ENCODE results near the gene MLIP. TPM values are rescaled to one million over a fixed set of nuclear protein-coding genes. Genes with fewer than 3 reads are reported as not detected.
"Not testable (repeated sequence)": the region's sequence is repeated elsewhere in the genome, so short reads cannot be mapped to it uniquely, and the experiment has no call there.

Gene MLIP
- total and polyA plus RNA-seq, 7 experiments from 2014 or later = not detected

DNA sequence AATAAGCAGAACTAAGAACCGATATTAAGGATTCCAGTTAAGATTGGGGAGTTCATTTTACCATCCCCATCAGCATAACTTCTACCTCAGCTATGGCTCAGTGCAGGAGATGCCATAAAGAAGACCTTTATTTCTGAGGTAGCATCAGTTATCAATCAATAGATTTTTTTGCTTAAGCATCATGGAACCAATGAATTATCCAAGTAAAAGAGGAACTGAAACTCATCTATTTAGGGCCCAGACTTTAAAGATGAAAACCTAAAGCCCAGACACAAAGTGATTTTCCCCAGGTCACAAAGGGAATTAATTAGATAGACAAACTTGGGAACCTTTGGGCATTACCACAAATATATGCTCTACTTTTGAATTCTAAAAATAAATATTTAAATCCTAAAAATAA is 137.8 kb downstream of the MLIP start:
- H3K9me3 Mint-ChIP-seq = peaks cover 0 to 8% (median 1%) of the 10 kb centered on the region in 11 donors
- no peak for DNase-seq
- CTCF ChIA-PET = no interaction called here
- no peaks in the 10 kb centered on the region for H3K36me3 Mint-ChIP-seq
- no peaks in the 10 kb centered on the region for H3K36me3 ChIP-seq (ENCODE audit: control insufficient read depth in 2 of 3, insufficient read depth in 3 of 3, low read length in 3 of 3)
- H3K27me3 ChIP-seq (ENCODE audit: control insufficient read depth in 2 of 2, insufficient read depth in 2 of 2, low read length in 2 of 2) = no peaks in the 10 kb centered on the region
- H3K4me3 ChIP-seq (ENCODE audit: low read length) = no peak overlapping the region
- POLR2A ChIA-PET = no interaction called here
- no peak overlapping the region for H3K27ac Mint-ChIP-seq
- no peak for ATAC-seq
- H3K4me3 Mint-ChIP-seq = no peak overlapping the region
- no peaks in the 10 kb centered on the region for H3K9me3 ChIP-seq (ENCODE audit: control insufficient read depth in 2 of 3, low read length in 3 of 3)
- H3K27me3 Mint-ChIP-seq = no peaks in the 10 kb centered on the region
- H3K27ac ChIP-seq (ENCODE audit: low read depth, low read length) = no peak overlapping the region
- H3K4me1 ChIP-seq (ENCODE audit: control insufficient read depth in 2 of 2, insufficient read depth in 2 of 2, low read length in 2 of 2) = no peaks in the 10 kb centered on the region
- intact Hi-C loops (cut with micrococcal nuclease) = no loop called here
- H3K4me1 Mint-ChIP-seq = no peaks in the 10 kb centered on the region

DNA sequence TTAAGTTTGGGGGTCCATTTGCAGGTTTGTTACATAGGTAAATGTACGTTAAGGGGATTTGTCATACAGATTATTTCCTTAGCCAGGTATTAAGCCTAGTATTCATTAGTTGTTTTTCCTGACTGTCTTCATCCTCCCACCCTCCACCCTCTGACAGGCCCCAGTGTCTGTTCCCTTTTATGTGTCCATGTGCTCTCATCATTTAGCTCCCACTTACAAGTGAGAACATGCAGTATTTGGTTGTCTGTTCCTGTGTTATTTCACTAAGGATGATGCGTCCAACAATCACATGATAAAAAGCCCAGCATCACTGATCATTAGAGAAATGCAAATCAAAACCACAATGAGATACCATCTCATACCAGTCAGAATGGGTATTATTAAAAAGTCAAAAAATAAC is 138.6 kb downstream of the MLIP start:
- intact Hi-C loops (cut with micrococcal nuclease); H3K4me3 Mint-ChIP-seq; CTCF ChIA-PET; H3K36me3 ChIP-seq (ENCODE audit: control insufficient read depth in 2 of 3, insufficient read depth in 3 of 3, low read length in 3 of 3); ATAC-seq; H3K9me3 Mint-ChIP-seq; H3K27ac Mint-ChIP-seq; H3K36me3 Mint-ChIP-seq; H3K4me1 ChIP-seq (ENCODE audit: control insufficient read depth in 2 of 2, insufficient read depth in 2 of 2, low read length in 2 of 2); H3K9me3 ChIP-seq (ENCODE audit: control insufficient read depth in 2 of 3, low read length in 3 of 3); H3K4me1 Mint-ChIP-seq; H3K27me3 ChIP-seq (ENCODE audit: control insufficient read depth in 2 of 2, insufficient read depth in 2 of 2, low read length in 2 of 2); POLR2A ChIA-PET; H3K4me3 ChIP-seq (ENCODE audit: low read length); H3K27ac ChIP-seq (ENCODE audit: low read depth, low read length); DNase-seq; H3K27me3 Mint-ChIP-seq: not testable (repeated sequence)

DNA sequence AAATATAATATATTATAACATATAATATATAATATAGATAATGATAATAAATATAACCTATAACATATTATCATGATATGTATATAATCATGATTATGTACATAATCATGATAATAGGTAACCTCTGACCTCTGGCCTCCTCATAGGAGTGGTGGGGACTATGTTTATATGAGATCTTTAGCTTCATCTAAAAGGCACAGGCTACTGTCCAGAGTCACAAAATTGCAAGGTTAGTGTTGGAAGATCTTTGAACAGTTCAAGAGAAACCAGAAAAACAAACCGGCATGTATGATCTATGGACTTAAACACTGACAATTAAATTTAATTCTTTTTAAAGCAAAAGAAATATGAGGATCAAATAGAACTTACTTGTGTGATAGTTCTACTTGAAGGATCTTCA is 141.3 kb downstream of the MLIP start:
- no peak overlapping the region for H3K27ac Mint-ChIP-seq
- no peaks in the 10 kb centered on the region for H3K4me1 ChIP-seq (ENCODE audit: control insufficient read depth in 2 of 2, insufficient read depth in 2 of 2, low read length in 2 of 2)
- no peak for DNase-seq
- H3K9me3 ChIP-seq (ENCODE audit: control insufficient read depth in 2 of 3, low read length in 3 of 3) = no peaks in the 10 kb centered on the region
- H3K27me3 ChIP-seq (ENCODE audit: control insufficient read depth in 2 of 2, insufficient read depth in 2 of 2, low read length in 2 of 2) = no peaks in the 10 kb centered on the region
- H3K27ac ChIP-seq (ENCODE audit: low read depth, low read length) = no peak overlapping the region
- ChIA-PET POLR2A (no interaction called here), CTCF (no interaction called here)
- H3K27me3 Mint-ChIP-seq = no peaks in the 10 kb centered on the region
- intact Hi-C loops (cut with micrococcal nuclease) = no loop called here
- no peak for ATAC-seq
- H3K36me3 ChIP-seq (ENCODE audit: control insufficient read depth in 2 of 3, insufficient read depth in 3 of 3, low read length in 3 of 3) = no peaks in the 10 kb centered on the region
- H3K36me3 Mint-ChIP-seq = no peaks in the 10 kb centered on the region
- H3K4me3 ChIP-seq (ENCODE audit: low read length) = no peak overlapping the region
- H3K4me1 Mint-ChIP-seq = no peaks in the 10 kb centered on the region
- peaks cover 0 to 10% (median 1%) of the 10 kb centered on the region in 11 donors for H3K9me3 Mint-ChIP-seq
- no peak overlapping the region for H3K4me3 Mint-ChIP-seq

DNA sequence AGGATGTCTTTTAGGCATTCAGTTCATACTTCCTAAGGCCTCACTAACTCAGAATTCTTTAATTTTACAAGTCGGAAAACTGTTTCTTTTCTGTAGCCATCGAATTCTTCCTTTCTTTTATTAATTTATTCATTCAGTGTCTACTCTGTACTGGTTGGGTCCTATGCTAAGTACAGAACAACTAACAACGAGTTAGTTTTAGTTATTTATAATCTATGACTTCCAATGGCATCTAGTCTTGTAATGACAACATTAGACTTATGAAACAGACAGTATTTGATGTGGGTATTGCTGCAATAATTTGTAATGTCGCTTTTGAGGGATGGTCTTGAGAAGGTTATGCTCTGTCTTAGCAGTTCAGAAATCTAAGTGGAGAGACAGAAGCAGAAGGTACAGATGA is 141.7 kb downstream of the MLIP start:
- Histone ChIP-seq H3K9me3 (ENCODE audit: control insufficient read depth in 2 of 3, low read length in 3 of 3) (no peaks in the 10 kb centered on the region), H3K27ac (ENCODE audit: low read depth, low read length) (no peak overlapping the region), H3K27me3 (ENCODE audit: control insufficient read depth in 2 of 2, insufficient read depth in 2 of 2, low read length in 2 of 2) (no peaks in the 10 kb centered on the region), H3K4me1 (ENCODE audit: control insufficient read depth in 2 of 2, insufficient read depth in 2 of 2, low read length in 2 of 2) (no peaks in the 10 kb centered on the region), H3K36me3 (ENCODE audit: control insufficient read depth in 2 of 3, insufficient read depth in 3 of 3, low read length in 3 of 3) (no peaks in the 10 kb centered on the region), H3K4me3 (ENCODE audit: low read length) (no peak overlapping the region)
- H3K9me3 Mint-ChIP-seq = peaks cover 0 to 10% (median 1%) of the 10 kb centered on the region in 11 donors
- intact Hi-C loops (cut with micrococcal nuclease) = no loop called here
- ChIA-PET CTCF (no interaction called here), POLR2A (no interaction called here)
- ATAC-seq (no peak), DNase-seq (no peak)
- H3K36me3 Mint-ChIP-seq = no peaks in the 10 kb centered on the region
- no peaks in the 10 kb centered on the region for H3K4me1 Mint-ChIP-seq
- H3K27ac Mint-ChIP-seq = no peak overlapping the region
- H3K27me3 Mint-ChIP-seq = no peaks in the 10 kb centered on the region
- H3K4me3 Mint-ChIP-seq = no peak overlapping the region

DNA sequence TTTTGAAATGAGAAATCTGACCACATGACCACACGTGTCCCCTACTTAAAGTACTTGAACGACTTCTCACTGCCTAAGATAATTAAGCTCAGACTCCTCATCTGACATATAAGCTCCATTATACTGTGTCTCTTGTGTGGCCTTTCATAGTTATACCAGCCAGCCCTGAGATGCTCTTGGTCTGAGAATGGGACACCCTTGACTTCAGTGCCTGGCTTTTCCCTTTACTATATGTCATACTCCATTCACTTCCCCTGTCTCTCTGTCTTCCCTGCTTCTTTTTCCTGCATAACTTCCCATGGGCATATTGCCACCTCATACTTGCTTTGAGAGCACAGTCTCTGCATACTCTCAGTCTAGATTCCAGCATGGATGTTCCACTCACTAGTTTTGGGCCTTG is 143.6 kb downstream of the MLIP start:
- no peak overlapping the region for H3K27ac Mint-ChIP-seq
- no peak for DNase-seq

DNA sequence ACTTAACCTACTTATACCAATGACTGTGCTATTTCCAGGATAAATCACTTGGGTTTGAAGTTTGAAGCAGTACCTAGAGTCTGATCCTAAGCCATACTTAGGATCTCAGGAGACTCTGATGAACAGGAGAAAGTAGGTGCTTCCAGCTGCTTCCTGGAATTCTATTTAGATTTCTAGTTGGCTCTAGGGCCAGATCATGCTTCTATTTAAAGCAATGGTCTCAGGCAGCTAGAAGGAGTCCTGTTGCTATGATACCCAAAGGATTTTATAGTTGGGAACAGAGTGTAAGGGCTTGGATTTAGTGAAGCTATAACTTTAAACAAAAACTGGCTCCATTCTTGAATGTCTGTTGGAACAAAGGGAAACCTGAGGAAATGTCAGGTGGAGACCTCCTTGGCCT is 144.6 kb downstream of the MLIP start:
- no peaks in the 10 kb centered on the region for H3K27me3 Mint-ChIP-seq
- POLR2A ChIA-PET = no interaction called here
- peaks cover 0 to 7% (median 1%) of the 10 kb centered on the region in 11 donors for H3K9me3 Mint-ChIP-seq
- H3K27ac ChIP-seq (ENCODE audit: low read depth, low read length) = no peak overlapping the region
- H3K27me3 ChIP-seq (ENCODE audit: control insufficient read depth in 2 of 2, insufficient read depth in 2 of 2, low read length in 2 of 2) = no peaks in the 10 kb centered on the region
- no peaks in the 10 kb centered on the region for H3K4me1 Mint-ChIP-seq
- H3K4me3 Mint-ChIP-seq = no peak overlapping the region
- CTCF ChIA-PET = no interaction called here
- no peak overlapping the region for H3K4me3 ChIP-seq (ENCODE audit: low read length)
- DNase-seq (no peak), ATAC-seq (no peak)
- H3K36me3 Mint-ChIP-seq = no peaks in the 10 kb centered on the region
- no peaks in the 10 kb centered on the region for H3K9me3 ChIP-seq (ENCODE audit: control insufficient read depth in 2 of 3, low read length in 3 of 3)
- H3K27ac Mint-ChIP-seq = no peak overlapping the region
- no peaks in the 10 kb centered on the region for H3K36me3 ChIP-seq (ENCODE audit: control insufficient read depth in 2 of 3, insufficient read depth in 3 of 3, low read length in 3 of 3)
- H3K4me1 ChIP-seq (ENCODE audit: control insufficient read depth in 2 of 2, insufficient read depth in 2 of 2, low read length in 2 of 2) = no peaks in the 10 kb centered on the region
- intact Hi-C loops (cut with micrococcal nuclease) = no loop called here

More for the DNA sequence above, 143.6 kb downstream of the MLIP start:
- no peak overlapping the region for H3K27ac ChIP-seq (ENCODE audit: low read depth, low read length)
- H3K27me3 ChIP-seq (ENCODE audit: control insufficient read depth in 2 of 2, insufficient read depth in 2 of 2, low read length in 2 of 2) = no peaks in the 10 kb centered on the region
- POLR2A ChIA-PET = no interaction called here
- Mint-ChIP-seq H3K36me3 (no peaks in the 10 kb centered on the region), H3K9me3 (peaks cover 0 to 10% (median 1%) of the 10 kb centered on the region in 11 donors), H3K4me3 (no peak overlapping the region), H3K4me1 (no peaks in the 10 kb centered on the region), H3K27me3 (no peaks in the 10 kb centered on the region)
- H3K36me3 ChIP-seq (ENCODE audit: control insufficient read depth in 2 of 3, insufficient read depth in 3 of 3, low read length in 3 of 3) = no peaks in the 10 kb centered on the region
- ATAC-seq = no peak
- CTCF ChIA-PET = no interaction called here
- no peaks in the 10 kb centered on the region for H3K4me1 ChIP-seq (ENCODE audit: control insufficient read depth in 2 of 2, insufficient read depth in 2 of 2, low read length in 2 of 2)
- no peak overlapping the region for H3K4me3 ChIP-seq (ENCODE audit: low read length)
- intact Hi-C loops (cut with micrococcal nuclease) = no loop called here
- no peaks in the 10 kb centered on the region for H3K9me3 ChIP-seq (ENCODE audit: control insufficient read depth in 2 of 3, low read length in 3 of 3)

DNA sequence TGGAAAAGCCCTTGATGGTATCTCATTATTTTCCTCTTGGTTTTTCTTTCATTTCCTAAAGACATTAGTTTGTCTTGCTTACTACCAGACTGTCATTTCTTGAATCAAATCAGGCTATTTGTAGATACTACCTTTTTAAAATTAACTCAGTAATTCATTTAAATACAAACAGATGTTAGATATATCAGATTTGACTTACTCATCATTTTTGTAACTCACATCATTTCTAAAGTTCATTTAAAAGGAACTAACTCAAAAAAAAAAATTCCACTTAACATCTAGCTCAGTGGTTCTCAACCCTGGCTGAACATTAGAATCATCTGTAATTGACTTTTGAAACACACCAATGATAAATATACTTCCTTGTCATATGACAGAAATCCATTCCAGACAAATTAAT is 148.8 kb downstream of the MLIP start:
- H3K27me3 Mint-ChIP-seq = no peaks in the 10 kb centered on the region
- Histone ChIP-seq H3K4me3 (ENCODE audit: low read length) (no peak overlapping the region), H3K9me3 (ENCODE audit: control insufficient read depth in 2 of 3, low read length in 3 of 3) (no peaks in the 10 kb centered on the region), H3K36me3 (ENCODE audit: control insufficient read depth in 2 of 3, insufficient read depth in 3 of 3, low read length in 3 of 3) (no peaks in the 10 kb centered on the region), H3K27ac (ENCODE audit: low read depth, low read length) (no peak overlapping the region), H3K27me3 (ENCODE audit: control insufficient read depth in 2 of 2, insufficient read depth in 2 of 2, low read length in 2 of 2) (no peaks in the 10 kb centered on the region), H3K4me1 (ENCODE audit: control insufficient read depth in 2 of 2, insufficient read depth in 2 of 2, low read length in 2 of 2) (no peaks in the 10 kb centered on the region)
- DNase-seq (no peak), ATAC-seq (no peak)
- no peaks in the 10 kb centered on the region for H3K36me3 Mint-ChIP-seq
- ChIA-PET POLR2A (no interaction called here), CTCF (no interaction called here)
- peaks cover 0 to 2% (median 0%) of the 10 kb centered on the region in 11 donors for H3K9me3 Mint-ChIP-seq
- no peak overlapping the region for H3K27ac Mint-ChIP-seq
- intact Hi-C loops (cut with micrococcal nuclease) = no loop called here
- no peaks in the 10 kb centered on the region for H3K4me1 Mint-ChIP-seq
- no peak overlapping the region for H3K4me3 Mint-ChIP-seq

Data from naive thymus-derived CD4-positive, alpha-beta T cell (primary cell).